Measurements from ENCODE around the gene RB1.

GRCh38 chr13:48398450-48399095 is 95.0 kb downstream of the RB1 start:
- TF ChIP-seq USF2 (CRISPR knock-in tag; IDR thresholded peaks at IDR 0.05) (no peak), ZNF512 (CRISPR knock-in tag; IDR thresholded peaks at IDR 0.05; ENCODE audit: borderline replicate concordance) (no peak), TEAD4 (CRISPR knock-in tag; IDR thresholded peaks at IDR 0.05) (no peak), TCF7 (CRISPR knock-in tag; IDR thresholded peaks at IDR 0.05; ENCODE audit: low read depth) (no peak)
